Activated CD8-positive, alpha-beta memory T cell treated with anti-CD3 and anti-CD28 coated beads, Interleukin-2, amount 50 U/mL, for 1 hour (primary cell): ENCODE results near the gene GABRR3.

ENCODE experiments used
- DNase-seq: peaks from one replicate; pipeline ENCODE4 v3.0.0-alpha.2; 2020; ENCODE audit errors: extremely low read depth

Gene GABRR3

DNA sequence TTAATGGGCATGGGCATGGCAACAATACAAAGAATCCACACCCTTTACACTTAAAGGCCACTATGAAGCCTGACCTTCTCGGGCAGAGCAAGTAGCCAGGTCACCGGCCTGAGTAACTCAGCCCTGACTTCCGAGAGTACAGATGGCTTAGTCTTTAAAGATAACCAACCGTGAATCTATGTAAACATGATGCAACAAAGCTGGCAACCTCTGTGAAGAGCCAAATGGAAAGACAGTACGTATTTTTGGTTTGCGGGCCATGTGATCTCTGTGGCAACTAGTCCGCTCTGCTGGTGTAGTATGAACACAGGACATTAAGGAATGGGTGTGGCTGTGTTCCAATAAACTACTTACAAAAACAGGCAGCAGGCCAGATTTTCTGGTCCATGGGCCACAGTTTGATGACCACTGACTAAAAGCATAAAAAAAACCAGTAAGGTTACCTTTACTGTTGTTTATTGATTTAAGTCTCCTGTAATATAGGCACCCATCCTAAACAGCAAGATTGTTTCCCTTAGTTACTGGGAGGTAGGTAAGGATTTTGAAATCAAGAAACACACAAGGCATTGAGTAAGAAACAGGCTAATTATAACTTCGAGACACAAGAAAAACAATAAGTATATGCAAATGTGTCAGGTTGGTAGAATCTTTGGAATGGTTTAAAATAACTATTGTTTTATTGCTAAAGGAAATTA lies 77.4 kb downstream of the GABRR3 start:
- DNase-seq = no peak

DNA sequence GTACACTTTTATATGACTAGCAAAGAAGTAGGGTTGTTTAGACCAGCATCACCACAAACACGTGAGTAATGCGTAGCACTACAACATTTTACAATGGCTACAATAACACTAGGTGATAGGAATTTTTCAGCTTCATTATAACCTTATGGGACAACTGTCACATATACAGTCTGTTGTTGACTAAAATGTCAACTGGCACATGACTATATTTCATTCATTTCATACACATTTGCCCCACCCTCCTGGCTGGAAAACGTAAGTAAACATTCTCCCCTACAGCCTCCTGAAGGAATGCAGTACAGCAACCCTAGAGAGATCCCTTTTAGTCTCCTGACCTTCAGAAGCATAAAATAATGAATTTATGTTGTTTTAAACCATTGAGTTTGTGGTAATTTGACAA lies 79.1 kb downstream of the GABRR3 start:
- DNase-seq = no peak

DNA sequence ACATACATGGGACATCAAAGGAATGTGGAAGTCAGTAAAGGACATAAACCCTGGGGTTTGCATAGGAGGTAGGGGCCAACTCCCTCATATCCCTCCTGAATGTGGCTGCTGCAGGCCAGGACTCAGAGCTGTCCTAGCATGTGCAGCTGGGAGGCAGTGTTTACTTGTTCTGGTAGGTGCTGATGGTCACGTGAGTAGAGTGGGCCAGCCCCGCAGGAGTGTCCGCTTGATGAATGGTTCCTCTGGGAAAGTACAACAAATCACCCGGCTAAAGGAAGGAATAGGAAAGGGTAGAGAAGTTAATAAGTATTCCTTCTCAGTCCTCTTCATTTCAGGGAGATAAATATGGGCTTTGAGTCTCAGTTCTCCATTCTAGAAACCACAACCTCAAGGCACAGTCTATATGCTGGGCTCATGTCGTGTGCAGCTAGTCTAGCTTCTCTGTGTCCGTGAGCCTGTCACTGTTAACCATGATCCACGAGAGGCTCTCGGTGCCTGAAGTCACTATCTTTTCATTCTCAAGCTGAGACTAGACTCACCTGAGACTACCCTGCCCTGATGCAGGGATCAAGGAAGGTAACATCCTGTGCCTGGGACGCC lies 80.8 kb downstream of the GABRR3 start:
- DNase-seq = no peak

DNA sequence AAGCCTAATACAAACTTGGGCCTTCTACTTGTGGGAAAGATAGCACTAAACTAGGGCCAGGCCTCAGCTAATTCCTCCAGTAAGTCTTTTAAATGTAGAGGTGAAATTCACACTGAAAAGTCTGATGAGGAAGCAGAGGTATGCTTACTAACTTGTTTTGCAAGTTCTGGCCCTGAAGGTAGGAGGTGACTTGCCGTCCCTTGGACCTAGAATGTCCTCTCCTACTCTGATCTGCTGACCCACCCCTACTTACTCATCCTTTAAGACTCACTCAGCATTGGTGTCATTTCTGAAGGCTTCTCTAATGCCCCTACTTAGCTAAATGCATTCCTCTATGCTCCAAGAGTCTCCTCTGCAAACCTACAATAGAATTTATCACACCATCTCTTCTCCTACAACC lies 82.2 kb downstream of the GABRR3 start:
- DNase-seq = no peak

DNA sequence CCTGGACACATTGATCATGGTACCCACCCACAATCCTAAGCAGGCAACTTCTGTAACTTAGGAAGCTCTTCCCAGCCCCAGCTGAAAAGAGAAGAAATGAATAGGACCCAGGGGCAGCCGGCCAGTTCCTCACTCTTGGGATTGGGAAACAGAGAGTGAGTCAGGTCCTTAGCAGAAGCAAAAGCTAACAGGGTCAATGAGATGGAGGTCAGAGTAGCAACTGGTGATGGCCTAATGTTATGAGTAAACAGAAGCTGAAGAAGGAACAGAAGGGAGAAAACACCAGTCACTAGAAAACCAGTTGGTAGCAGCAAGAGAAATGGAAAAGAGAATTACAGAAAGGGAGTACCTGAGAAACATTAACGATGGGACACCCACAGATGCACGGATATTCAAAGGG lies 82.8 kb downstream of the GABRR3 start:
- no peak for DNase-seq

DNA sequence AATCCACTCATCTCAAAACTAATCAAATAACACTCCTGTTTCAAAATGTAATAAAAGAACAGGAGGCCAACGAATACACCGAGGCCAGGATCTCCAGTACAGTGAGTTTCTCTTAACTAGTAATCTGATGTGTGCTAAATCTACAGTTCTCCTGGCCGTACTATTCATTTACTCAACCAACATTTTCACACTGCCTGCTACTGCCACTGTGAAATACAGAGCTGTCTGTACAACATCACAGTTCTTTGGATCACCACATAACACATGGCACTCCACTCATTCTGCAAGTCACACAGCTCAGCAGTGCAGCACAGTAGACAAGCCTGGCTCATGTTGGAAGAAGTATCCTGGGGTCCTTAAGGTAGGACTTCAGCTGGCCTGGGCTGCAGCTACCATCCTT lies 84.8 kb downstream of the GABRR3 start:
- DNase-seq = no peak

DNA sequence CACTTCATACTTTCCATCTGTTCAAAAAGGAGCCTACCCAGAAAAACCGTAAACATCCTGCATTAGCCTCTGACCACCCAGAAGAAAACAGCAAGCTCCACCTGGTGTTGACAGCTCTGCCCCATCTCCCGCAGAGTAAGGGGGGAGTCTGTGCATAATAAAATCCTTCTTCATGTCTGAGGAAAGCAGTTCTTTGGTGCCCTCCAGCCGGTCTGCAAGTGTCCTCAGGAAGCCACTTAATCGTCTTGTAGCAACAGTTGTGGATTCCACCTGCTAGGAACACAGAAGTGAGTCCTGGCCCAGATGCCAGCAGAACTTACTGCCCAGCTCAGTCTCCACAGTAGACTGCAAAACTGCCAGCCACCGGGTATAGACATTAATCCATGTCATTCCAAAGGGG lies 85.4 kb downstream of the GABRR3 start:
- no peak for DNase-seq

DNA sequence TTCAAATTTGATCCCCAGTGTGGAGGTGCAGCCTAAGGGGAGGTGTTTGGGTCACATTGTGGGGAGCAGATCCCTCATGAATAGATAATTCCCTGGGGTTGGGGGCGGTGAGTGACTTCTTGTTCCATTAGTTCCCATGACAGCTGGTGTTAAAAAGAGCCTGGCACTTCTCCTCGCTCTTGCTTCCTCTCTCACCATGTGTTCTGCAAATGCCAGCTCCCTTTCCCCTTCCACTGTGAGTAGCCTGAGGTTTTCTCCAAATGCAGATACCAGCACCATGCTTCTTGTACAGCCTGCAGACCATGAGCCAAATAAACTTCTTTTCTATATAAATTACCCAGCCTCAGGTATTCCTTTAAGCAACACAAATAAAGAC lies 86.0 kb downstream of the GABRR3 start:
- no peak for DNase-seq

DNA sequence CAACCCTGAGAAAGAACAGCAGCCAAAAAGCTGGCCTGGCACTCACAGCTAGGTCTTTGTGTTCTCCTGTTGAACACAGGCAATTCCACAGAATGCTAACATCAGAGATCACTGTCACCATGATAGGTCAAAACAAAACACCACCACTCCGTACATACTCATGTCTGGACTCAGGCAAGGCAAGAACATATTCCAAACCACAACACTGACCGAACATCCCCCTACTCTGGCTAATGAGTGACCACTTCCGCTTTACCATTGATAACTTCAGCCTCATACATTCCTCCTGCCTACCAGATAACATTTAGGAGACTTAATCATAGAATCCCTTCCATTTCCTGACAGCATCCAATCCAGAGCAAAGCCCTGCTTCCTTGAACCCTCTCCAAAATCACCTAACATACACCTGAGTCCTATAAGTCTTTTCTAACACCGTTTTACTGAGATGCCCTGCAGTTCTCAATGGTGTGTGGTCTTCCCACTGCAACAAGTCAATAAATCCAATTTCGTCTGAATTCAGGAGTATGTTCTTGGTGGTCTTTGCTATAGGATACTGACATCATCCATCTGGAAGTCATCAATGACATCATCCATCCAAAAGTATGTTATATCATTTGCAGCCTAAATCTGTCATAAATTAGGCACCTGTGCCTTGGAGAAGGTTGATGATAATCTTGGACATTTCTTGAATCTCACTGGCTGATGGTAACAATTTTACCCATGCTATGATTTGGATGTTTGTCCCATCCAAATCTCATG lies 86.6 kb downstream of the GABRR3 start:
- no peak for DNase-seq

DNA sequence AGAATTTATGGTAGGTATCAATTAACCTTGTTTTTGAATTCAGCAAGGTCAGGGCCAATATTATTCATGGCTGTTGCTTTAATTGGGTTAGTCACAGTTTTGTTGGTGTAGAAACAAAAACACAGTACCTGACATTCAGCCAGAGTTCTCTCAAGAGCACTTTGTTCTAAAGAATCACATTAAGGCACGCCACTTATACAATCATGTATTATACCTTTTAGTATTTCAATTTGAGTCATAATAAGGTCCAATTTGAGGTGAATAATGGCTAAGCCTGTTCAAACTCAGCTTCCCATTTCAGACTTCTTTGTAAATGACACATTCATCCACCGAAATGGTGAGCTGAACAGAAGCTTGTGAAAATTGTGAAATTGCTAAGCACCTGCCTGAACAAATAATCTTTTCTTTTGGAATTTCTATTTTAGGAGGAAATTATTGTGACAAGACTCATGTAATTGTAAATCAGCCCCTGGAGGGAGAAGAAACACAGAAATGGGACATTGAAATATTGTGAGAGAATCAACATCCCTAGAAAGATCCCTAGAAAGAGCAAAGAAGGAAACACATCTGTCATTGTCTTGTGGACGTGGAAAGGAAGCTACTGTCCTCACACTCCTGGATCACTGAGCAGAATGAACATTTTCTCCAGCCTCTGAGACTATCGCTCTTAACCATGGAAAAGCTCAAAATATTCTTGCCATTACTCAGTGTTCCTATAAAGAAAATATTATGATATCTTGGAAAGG lies 92.1 kb downstream of the GABRR3 start:
- no peak for DNase-seq

DNA sequence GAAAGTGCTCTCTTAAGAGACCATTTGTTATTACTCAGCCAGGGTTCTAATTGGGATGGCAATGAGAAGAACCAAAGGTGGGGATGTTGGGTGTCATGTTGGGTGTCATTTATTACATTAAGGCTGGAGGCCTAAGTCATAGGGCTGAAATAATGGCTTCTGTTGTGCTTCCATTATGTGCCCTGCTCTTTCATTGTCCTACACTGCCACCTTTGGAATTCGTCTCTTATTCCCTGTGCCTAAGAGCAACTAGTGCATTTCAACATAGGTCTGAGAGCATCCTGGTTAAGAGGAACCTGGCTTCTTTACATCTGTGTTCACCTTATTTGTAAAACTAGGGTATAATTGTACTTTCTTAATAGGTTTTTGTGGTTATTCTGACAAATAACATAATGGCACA lies 95.1 kb downstream of the GABRR3 start:
- no peak for DNase-seq

DNA sequence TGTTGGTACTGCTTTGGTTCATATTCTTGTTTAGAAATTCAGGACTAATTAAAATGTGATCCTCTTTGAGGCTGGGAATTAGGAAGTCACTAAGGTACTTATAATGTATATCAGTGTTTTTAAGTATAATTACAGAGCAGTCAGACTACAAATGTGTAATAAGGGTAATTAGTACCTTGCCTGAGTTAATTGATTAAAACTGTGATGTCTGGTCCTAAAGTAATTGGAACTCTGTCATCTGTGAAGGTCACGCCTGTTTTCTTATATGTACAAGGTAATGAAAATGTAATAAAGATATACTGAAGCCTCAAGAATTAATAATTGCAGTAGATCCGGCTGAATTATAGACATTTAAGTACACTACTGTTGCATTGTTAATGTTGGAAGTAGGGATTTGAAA lies 95.7 kb downstream of the GABRR3 start:
- DNase-seq = no peak

DNA sequence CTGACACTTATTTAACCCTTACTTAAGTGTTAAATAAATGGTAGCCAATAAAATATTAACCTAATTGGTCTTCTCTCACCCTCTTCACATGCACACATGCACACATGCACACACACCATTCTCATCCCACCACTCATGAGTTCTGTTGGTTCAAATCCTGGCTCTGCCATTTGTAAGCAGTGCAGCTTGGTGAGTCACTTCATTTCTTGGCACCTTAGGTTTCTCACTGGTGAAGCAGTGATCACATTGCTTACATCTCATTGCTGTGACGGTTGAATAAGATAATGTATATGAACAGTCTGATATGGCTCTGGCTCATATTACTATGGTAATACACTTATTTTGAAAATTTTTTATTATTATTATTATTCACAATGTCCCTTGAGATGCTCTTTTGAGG lies 96.7 kb downstream of the GABRR3 start:
- DNase-seq = no peak

DNA sequence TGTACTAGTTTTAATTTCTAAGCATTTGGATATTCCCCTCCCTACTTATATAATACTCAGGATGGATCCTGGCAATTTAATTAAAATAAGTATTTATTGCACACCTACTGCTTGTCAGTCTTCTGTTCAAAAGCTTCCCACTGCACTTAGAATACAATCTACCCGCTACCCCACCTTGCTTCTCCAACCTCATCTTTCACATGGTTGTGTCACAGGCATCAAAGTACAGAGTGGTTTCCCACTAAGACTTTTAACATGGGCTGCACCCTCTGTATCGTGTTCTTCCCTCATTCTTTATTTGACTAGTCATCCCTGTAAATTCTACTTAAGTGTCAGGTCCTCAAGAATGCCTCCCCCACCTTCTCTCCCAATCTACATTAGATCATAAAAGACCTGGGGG lies 97.9 kb downstream of the GABRR3 start:
- no peak for DNase-seq

DNA sequence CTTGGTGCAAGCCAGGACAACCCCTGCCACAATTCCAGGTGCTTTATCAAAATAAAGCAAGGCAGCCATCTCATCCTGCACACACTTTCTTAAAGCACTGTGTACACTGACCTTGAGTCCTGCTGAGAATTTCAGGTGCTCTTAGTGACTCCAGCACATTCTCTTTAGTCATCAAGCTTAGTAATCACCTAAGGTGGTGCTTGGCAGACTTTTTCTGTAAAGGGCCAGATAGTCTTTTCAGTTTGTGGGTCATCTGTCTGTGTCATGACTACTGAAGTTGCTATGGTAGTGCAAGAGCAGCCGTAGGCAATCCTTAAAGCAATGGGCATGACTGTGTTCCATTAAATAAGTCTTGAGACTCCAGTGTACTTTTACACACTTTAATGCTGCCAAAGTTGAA lies 99.3 kb downstream of the GABRR3 start:
- DNase-seq = no peak
